ENCODE measurements around the gene RAB21. TPM values are rescaled to one million over a fixed set of nuclear protein-coding genes. Genes with fewer than 3 reads are reported as not detected.

Gene RAB21
- total RNA-seq, 2 experiments from 2014 or later: 90.5 to 91.8 TPM

Other genes with a start within 250 kb of the RAB21 start
- gene ZFC3H1, start 91.0 kb upstream of the RAB21 start, total RNA-seq: 10 to 100 TPM; 37.0 to 42.1 TPM
- 1 to 10 TPM; 7.1 to 8.7 TPM for gene THAP2, start 90.6 kb upstream of the RAB21 start, total RNA-seq
- gene TMEM19, start 68.8 kb upstream of the RAB21 start, total RNA-seq: 10 to 100 TPM; 15.3 to 17.4 TPM
- 10 to 100 TPM; 37.1 to 39.6 TPM for gene TBC1D15, start 84.9 kb downstream of the RAB21 start, total RNA-seq
- gene TPH2, start 184.0 kb downstream of the RAB21 start, total RNA-seq: not detected